GM08714 (cell line): ENCODE results near the gene ICOSLG.
"Not testable (repeated sequence)": the region's sequence is repeated elsewhere in the genome, so short reads cannot be mapped to it uniquely, and the experiment has no call there.

Experiments used
- H3K4me3 ChIP-seq: fragments of 200-500 bp; sonication (Bioruptor generic); 2 replicates; pipeline ENCODE4 v1.5.1; 2014; ENCODE audit warnings: mild to moderate bottlenecking, low read length, inconsistent platforms
- ZNF274 ChIP-seq: IDR thresholded peaks from 2 replicates; pipeline ENCODE4 v1.6.1; 2012; ENCODE audit warnings: mild to moderate bottlenecking, low read depth, low read length

The ICOSLG gene

DNA sequence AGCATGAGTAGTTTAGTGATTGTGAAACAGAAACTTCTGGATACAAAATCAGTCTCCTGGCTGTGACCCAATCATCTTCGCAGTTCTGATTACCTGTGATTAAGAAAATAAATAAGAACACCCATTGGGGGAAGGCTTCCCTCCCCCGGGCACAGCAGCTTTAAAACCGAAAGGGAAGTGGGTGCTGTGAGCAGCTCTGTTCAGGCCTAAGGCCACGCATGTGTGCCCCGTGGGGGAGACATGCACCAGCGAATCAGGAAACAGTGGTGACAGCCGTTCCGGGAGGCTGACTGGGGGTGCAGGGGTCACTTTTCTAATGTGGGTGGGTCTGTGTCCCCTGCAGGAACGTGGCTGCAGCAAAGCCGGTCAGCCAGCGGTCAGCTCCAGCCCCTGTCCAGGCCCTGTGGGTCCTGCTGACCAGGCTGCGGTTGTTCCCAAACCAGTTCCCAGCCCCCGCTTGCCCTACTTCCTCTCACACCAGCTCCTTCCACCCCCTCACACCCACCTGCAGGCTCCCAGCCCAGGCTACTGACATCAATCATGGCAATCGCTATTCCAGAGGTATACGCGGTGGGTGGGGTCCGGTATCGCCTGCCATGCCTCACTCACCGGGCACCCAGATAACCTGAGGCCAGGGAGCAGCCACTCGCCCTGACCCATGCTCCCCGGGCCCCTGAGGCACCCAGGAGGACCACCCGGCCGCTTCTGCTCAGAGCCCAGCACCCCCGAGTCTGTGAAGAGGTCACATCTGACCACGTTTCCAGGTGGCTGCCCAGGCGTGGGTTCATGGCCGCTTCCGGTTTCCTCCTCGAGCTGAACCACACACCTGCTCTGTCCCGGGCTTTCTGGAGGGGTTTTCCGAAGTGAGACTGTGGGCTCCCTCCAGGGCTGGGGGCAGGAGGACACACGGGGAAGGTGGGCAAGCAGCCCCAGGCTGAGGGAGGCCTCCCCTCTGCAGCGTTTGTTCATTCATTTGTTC, 33.8 kb downstream of the ICOSLG start:
- H3K4me3 ChIP-seq, result not testable (repeated sequence)

DNA sequence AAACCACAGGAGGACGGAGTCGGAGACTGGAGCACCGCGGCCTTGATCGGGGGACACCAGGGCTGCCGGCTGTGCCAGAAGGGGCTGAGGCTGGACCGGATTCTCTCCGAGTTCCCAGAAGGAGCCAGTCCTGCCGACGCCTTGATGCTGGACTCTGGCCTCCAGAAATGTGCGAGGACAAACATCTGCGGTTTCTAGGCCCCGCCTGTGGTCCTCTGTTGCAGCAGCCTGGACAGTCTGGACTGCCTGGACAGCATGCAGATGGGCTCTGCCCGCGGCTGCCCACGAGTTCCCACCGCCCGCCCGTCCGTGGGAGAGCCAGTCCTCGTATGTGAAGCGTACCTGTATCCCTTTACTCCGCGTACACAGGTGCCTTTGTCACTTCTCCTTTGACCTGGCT, 34.6 kb downstream of the ICOSLG start:
- H3K4me3 ChIP-seq, result not testable (repeated sequence)

DNA sequence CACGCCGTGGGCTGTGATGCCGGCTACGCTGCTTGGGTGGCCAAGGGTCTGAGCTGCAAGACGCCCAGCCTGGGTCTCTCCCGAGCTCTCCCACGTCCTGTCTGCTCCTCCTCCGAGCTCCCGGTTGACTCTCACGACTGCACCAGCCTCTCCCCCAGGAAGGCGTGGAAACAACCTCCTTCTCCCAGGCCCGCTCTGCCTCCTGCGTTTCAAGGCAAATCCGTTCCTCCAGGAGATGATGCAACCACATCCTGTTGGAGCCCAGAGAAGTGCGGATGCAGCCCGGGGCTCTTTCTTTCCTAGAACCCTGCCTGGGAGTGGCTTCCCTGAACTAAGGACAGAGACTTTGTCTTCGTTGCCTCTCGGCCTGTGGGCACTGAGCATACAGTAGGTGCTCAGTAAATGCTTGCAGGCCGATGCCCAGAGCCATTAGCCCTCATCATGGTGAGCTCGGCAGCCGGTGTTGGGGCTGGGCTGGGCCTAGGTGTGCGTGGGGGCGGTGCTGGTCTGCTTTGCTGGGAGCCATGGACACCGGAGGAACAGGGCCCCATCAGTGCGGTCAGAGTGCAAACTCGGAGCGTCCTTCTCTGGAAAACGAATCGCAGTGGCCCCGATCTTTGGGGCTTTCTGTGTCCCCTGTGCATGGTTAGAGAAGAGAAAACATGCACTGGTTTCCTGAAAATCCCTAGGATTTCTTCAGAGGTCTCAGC, 38.0 kb downstream of the ICOSLG start:
- H3K4me3 ChIP-seq, result not testable (repeated sequence)

DNA sequence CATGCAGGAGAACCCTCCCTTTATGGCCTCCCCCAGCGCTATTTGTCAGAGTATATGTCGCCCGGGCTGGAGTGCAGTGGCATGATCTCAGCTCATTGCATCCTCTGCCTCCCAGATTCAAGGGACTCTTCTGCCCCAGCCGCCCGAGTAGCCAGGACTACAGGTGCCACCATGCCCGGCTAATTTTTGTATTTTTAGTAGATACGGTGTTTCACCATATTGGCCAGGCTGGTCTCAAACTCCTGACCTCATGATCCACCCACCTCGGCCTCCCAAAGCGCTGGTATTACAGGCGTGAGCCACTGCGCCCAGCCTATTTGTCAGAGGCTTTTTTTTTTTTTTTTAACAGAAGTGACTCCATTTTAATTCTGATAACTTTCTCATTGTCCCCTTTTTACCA, 40.7 kb downstream of the ICOSLG start:
- H3K4me3 ChIP-seq, result not testable (repeated sequence)

DNA sequence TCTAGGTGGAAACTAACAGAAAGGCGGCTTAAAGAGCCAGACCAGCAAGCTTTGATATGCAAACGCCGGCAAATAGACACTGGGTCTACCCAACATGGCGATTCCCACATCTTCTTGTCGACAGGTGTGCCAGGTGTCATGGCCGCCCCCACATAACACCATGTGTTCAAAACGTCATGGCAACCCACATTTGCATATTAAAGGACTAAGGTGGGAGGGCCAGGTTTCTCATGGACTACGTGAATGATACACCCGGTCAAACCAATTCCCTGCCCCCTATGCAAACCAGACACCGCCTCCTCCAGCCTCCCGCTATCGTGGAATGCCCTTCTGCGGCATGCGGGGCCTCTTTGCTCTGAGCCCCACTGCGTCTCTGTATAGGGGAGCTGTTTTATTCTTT, 41.3 kb downstream of the ICOSLG start:
- no peak overlapping the region for H3K4me3 ChIP-seq
- TF ChIP-seq ZNF274, result no peak

DNA sequence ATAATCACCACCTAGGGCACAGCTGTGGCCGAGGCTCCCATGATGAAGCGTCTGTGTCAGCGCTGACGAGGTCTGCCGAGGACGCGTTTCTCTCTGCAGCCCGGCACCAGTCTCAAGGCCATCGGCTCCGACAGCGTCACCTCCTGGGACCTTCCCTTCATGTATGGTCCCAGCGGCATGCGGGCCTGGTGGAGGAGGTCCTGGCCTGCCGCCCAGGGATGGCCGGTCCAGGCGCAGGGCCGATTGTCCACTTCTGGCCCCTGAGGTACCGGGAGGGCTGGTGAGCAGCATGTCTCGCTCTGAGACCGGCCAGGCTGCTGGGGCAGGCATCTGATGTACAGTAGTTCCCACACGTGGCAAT, 43.6 kb downstream of the ICOSLG start:
- not testable (repeated sequence) for H3K4me3 ChIP-seq

DNA sequence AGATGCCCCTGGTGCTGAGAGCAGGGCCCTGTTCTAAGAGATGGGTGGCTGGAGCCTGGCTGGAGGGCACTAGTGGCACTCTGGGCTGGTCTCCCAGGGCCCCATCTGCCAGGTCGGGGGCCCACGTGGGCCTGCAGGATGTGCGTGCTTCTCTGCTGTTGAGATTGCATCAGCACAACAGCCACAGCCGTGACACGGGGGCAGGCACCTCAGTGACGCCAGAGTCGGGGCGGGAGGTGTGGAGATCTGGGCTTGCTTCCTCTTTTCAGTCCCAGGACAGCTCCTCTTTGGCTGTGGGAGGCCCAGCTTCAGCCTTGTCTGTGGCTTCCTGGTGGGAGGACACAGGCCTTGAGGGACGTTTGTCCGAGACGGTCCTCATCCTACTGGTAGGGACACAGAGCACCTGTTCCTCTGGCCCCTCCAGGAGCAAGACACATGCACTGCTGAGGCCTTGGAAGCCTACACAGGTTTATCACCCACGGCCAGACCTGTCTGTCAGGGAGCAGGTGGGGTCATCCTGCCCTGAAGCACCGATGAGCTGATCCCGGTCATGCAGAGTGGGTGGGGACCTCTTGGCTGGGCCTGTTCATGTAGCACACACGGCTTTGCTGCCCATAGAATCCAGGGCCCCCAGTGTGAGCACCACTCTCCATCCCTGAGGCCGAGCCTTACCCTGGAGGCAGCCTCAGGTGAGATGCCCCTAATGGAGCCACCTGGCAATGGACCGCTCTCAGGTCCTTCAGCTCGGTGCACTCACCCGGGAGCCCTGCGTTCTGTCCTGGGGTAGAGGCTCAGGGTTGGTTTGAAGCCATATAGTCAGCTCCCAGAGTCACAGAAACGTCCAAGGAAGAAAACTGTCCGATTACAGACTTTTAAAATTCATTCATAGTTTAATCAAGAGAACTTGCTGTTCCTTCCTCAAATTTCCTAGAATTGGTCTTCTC, 44.3 kb downstream of the ICOSLG start:
- not testable (repeated sequence) for H3K4me3 ChIP-seq

DNA sequence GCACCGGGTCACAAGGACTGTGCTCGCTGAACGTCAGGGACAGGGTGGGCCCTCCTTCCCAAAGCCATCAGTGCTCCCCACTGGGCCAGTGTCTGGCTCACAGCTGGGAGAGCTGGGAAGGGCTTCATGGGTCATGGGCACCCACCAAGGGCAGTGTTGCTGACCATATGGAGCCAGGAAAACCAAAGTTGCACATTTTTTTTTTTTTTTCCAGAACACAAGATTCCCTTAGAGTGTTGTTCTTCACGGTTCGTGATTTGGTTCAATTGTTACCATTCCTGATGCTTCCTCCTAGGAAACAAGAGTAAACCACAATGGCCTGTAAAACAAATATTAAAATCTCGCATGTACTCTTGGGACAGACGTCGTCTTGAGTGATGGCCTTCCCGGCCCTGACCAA, 45.9 kb downstream of the ICOSLG start:
- not testable (repeated sequence) for H3K4me3 ChIP-seq

DNA sequence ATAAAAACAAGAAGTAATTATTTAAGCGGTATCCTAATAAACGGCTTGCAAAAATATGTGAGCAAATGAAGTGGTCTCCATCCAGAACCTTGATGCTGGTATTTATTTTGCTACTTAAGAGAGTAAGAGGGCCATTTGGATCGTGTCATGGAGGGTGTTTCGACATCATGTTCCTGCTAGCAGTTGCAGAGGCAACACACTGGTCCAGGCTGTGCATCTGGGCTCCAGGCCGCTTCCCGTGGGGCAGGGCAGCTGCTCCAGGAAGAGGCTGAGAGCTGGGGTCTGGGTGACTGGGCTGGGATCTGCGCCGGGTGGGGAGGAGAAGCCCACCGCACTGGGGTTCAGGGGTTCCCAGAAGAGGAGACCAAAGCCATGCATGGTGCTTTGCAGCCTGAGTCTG, 46.3 kb downstream of the ICOSLG start:
- H3K4me3 ChIP-seq, result not testable (repeated sequence)

DNA sequence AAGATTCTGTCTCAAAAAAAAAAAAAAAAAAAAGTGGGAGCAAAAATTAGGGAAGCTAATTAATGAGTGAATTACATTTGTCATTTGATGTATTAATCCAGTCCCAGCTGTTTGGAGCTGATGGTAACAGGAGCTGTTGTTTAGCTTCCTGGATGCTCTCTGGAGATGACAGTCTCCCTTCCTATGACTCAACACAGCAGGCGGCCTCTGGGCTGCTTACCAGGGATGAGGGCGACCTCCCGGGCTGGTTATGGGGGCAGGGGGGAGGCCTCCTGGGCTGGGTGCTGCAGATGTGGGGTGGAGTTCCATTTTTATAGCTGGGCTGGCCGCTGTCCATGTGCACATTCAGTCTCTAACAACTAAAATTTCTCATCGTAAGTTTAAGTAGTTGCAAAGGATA, 47.6 kb downstream of the ICOSLG start:
- not testable (repeated sequence) for H3K4me3 ChIP-seq

DNA sequence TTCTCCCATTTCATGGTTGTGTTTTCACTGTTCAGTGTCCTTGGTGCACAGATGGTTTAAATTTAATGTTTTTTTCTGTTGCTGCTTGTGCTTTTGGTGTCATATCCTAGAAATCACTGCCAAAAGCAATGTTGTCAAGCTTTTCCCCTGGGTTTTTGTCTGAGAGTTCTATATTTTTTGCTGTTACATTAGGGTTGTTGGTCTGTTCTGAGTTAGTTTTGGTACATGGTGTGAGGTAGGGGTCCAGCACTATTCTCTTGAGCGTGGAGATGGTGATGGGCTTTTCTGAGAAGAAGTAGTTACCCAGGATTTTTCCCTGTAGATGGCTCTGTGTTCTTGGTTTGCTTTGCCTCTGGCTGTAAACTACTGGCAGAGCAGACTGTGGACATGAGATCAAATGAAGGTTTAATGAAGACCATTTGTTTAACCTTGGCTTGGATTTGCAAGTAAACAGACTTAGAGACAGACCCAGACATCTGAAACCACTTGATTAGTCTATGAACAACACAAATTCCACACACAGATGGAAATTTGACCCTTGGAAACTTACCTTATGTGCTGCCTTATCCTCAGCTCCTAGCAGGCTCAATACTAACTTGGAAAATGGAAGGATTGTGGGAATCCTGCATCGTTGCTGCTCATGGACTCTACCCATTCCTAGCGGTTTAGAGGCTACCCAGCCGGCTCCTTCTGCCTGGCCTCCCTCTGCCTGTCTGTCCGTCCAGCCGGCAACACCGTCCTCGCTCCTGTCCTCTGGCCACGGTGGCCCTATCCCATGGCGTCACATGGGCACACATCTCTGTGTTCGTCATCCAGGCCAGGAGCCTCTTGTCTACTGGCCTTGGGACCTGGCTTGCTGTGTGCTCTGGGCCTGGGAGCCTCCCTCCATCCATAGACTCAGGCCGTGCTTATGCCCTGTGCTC, 50.1 kb downstream of the ICOSLG start:
- not testable (repeated sequence) for H3K4me3 ChIP-seq

DNA sequence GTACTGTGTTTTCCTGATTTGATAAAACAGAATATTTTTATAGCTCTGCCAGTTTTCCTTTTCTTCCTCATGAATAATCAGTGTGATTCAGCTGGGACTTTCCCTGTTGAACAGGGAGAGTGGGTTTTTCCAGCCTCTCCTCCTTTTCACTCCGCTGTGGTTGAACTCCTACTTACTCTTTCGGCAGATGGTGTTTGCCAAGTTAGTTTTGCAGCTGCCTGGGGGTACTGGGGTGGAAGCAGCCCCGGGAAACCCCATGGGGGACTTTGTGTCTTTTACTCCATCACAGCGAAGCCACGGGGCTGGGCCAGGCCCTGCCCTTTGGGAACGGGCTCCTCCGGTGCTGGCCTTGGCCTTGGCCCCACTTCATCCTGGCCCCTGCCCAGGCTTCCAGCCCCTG, 55.9 kb downstream of the ICOSLG start:
- not testable (repeated sequence) for H3K4me3 ChIP-seq

DNA sequence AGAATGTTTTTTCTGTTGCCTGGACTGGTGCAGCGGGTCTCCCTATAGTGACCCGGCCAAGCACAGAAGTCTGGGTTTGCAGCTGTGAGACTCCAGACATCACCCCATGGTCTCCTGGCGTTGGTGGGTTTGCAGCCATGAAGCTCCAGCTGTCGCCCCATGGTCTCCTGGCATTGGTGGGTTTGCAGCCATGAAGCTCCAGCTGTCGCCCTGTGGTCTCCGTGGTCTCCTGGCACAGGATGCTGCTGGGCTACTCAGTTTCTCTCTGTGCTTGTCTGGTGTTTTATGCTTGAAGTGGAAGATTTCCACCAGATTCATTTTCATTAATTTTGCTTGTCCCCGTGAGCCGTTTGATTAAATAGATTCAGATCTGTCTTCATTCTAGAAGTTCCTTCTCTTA, 58.5 kb downstream of the ICOSLG start:
- not testable (repeated sequence) for H3K4me3 ChIP-seq

DNA sequence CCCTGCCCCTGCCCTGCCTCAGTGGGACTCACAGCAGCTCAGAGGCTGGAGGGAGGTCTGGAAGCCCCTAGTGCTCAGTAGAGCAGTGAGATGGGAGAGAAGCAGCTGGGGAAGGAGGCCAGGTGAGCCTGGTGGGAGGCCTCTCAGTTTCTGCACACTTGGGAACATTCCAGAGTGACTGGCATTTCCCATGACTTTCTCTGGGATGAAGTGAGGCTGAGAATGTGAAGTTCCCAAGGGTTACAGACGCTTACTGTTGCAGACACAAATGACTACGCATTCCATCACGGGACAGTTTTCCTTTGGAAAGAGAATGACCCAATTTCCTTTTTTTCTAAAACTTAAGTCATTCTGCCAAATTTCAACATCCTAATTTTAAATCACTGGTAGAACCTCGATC, 59.2 kb downstream of the ICOSLG start:
- H3K4me3 ChIP-seq, result not testable (repeated sequence)

DNA sequence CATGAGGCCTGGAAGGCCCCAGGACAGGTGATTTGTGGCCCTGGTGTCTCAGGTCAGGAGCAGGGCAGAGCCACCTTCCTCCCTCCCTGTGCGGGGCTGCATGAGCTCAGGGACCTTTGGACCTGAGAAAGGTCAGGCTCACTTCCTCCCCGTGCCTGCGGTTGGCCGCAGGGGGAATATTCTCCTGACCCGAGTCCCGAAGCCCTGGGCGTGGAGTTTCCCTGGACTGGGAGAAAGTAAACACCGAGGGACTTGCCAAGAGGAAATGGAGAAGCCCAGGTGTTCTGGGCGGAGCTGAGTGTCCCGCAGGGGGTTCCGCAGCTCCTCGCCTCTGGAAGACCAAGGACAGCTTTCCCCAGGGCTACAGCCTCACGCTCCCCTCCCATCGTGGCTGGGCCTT, 64.6 kb downstream of the ICOSLG start:
- H3K4me3 ChIP-seq, result not testable (repeated sequence)

DNA sequence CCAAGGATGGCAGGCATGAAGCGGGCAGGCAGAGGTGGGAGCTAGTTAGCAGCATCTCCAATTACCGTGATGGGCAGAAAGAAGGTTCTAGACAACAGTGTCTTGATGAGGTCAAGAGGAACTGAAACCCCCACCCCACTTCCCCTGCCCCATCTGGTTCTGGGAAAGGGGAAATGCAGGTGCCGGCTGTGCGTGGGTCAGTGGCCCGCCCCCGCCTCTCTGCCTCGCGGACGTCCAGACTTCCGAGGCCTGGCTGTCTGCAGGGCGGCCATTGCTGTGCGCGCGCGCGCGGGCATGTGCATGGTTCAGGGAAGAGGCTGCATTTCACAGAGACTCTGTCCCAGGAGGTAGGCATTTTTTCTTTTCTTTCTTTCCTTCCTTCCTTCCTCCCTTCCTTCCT, 65.6 kb downstream of the ICOSLG start:
- not testable (repeated sequence) for H3K4me3 ChIP-seq
